Measurements from ENCODE around the gene SLC38A1. TPM values are rescaled to one million over a fixed set of nuclear protein-coding genes. Genes with fewer than 3 reads are reported as not detected.

SLC38A1 gene
- total and polyA plus RNA-seq, 2 experiments from 2014 or later: 114 to 234 TPM

DNA sequence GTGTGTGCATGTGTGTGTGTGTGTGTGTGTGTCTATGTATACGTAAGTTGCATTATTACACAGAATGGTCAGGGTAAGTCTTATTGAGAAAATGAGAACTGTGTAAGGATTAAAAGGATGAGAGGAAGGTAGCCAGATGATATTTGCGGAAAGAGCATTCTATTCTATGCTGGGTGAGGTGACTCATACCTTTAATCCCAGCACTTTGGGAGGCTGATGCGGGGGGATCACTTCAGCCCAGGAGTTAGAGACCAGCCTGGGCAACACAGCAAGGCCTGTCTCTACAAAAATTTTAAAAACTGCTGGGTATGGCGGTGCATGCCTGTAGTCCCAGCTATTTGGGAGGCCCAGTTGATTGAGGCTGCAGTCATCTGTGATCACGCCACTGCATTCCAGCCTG, 103.7 kb downstream of the SLC38A1 start:
- no peaks in the 10 kb centered on the region; the same call in 2 of the 3 replicates for H3K9me3 Mint-ChIP-seq
- H3K9me2 ChIP-seq (ENCODE audit: insufficient read depth): no peaks in the 10 kb centered on the region
- DNase-seq (ENCODE audit: low spot score) (no peak), ATAC-seq (no peak)
- H3K36me3 ChIP-seq (ENCODE audit: insufficient read depth): no peaks in the 10 kb centered on the region
- H3K4me3 ChIP-seq: no peak overlapping the region
- H3K27me3 Mint-ChIP-seq (ENCODE audit: insufficient read depth, low read depth, poor library complexity): no peaks in the 10 kb centered on the region
- H2AFZ ChIP-seq: no peak overlapping the region
- no peak overlapping the region for H3K4me3 Mint-ChIP-seq
- H4K20me1 ChIP-seq (replicated peaks; ENCODE audit: insufficient read depth): no peaks in the 10 kb centered on the region
- H3K4me1 Mint-ChIP-seq: no peaks in the 10 kb centered on the region
- H3F3A ChIP-seq (replicated peaks; ENCODE audit: low read depth): no peaks in the 10 kb centered on the region
- no peaks in the 10 kb centered on the region for H3K4me1 ChIP-seq (ENCODE audit: insufficient read depth)
- H3K4me2 ChIP-seq: no peak overlapping the region
- TF ChIP-seq CTCF (conservative IDR thresholded peaks at IDR 0.05; ENCODE audit: low read depth in 2 of 2): no peak
- no peak for TF ChIP-seq EZH2 (IDR thresholded peaks at IDR 0.05; ENCODE audit: low read depth, unreplicated experiment)
- TF ChIP-seq EZH2phosphoT487 (IDR thresholded peaks at IDR 0.05; ENCODE audit: unreplicated experiment): no peak
- no peak for TF ChIP-seq STAT1 (IDR thresholded peaks at IDR 0.05; ENCODE audit: unreplicated experiment)
- TF ChIP-seq REST (IDR thresholded peaks at IDR 0.05; ENCODE audit: unreplicated experiment): no peak
- TF ChIP-seq ZNF114 (CRISPR knock-in tag; IDR thresholded peaks at IDR 0.05): no peak
- TF ChIP-seq, protein P1, sequence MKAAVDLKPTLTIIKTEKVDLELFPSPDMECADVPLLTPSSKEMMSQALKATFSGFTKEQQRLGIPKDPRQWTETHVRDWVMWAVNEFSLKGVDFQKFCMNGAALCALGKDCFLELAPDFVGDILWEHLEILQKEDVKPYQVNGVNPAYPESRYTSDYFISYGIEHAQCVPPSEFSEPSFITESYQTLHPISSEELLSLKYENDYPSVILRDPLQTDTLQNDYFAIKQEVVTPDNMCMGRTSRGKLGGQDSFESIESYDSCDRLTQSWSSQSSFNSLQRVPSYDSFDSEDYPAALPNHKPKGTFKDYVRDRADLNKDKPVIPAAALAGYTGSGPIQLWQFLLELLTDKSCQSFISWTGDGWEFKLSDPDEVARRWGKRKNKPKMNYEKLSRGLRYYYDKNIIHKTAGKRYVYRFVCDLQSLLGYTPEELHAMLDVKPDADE (IDR thresholded peaks at IDR 0.05): no peak
- no peak for TF ChIP-seq CREB1 (CRISPR knock-in tag; IDR thresholded peaks at IDR 0.05; ENCODE audit: low read depth)
- TF ChIP-seq NANOG (IDR thresholded peaks at IDR 0.05; ENCODE audit: borderline replicate concordance): no peak
- no peak for TF ChIP-seq ZNF331 (CRISPR knock-in tag; IDR thresholded peaks at IDR 0.05; ENCODE audit: low read depth)
- H3K27ac ChIP-seq (ENCODE audit: low read depth): no peak overlapping the region
- H3K79me2 ChIP-seq (replicated peaks; ENCODE audit: insufficient read depth): no peaks in the 10 kb centered on the region
- H3K36me3 Mint-ChIP-seq (ENCODE audit: low read depth): no peaks in the 10 kb centered on the region
- H3K27me3 ChIP-seq (ENCODE audit: insufficient read depth): no peaks in the 10 kb centered on the region
- H3K27ac Mint-ChIP-seq: no peak overlapping the region

All from GM23338 (cell line).